ENCODE measurements around the gene FRMD8.

The FRMD8 gene, protein sequence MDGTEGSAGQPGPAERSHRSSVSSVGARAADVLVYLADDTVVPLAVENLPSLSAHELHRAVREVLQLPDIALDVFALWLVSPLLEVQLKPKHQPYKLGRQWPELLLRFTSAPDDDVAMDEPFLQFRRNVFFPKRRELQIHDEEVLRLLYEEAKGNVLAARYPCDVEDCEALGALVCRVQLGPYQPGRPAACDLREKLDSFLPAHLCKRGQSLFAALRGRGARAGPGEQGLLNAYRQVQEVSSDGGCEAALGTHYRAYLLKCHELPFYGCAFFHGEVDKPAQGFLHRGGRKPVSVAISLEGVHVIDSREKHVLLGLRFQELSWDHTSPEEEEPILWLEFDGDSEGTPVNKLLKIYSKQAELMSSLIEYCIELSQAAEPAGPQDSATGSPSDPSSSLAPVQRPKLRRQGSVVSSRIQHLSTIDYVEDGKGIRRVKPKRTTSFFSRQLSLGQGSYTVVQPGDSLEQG

GRCh38 chr11:65386307-65387140 is at the start of gene FRMD8:
Gene FRMD8, plus strand, starts transcription at chr11:65386637. Its CDS starts 400 bp downstream, at chr11:65387037.
- peak; percentile 86 to 95 for DNase-seq

- no peak for DNase-seq
Measured at GRCh38 chr11:65338676-65339075, 47.8 kb upstream of the FRMD8 start.

DNA sequence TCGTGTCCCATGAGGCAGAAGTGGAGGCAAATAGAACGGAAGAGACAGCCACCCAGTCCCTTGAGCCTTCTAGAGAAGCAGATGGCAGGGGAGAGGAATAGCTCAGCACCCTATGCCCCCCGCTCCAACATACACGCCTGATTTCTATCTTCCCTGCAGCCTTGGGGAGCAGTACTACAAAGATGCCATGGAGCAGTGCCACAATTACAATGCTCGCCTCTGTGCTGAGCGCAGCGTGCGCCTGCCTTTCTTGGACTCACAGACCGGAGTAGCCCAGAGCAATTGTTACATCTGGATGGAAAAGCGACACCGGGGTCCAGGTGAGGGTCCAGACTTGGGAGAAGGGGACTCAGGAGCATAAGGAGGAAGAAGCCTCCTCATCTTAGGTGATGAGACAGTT is 46.2 kb upstream of the FRMD8 start:
- DNase-seq, result no peak

- peak in 1 of 2 donors; percentile 61 for DNase-seq
Measured at GRCh38 chr11:65341856-65342255, 44.6 kb upstream of the FRMD8 start.

DNA sequence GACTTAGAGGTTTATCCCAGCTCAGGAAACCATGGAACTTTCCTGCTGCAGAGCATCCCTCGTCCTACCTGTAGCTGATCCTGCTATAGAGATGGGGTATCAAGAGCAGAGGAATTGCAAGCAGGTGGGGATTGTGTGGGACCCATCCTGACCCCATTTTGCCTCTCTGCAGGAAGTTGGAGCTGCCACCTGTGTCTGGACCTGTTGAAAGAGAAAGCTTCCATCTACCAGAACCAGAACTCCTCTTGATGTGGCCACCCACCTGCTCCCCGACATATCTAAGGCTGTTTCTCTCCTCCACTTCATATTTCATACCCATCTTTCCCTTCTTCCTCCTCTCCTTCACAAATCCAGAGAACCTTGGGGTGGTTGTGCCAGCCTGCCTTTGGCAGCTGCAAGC is 34.9 kb upstream of the FRMD8 start:
- DNase-seq, result no peak

GRCh38 chr11:65352783-65353182 is 33.7 kb upstream of the FRMD8 start:
- DNase-seq, result peak in 1 of 2 donors; percentile 54

DNA sequence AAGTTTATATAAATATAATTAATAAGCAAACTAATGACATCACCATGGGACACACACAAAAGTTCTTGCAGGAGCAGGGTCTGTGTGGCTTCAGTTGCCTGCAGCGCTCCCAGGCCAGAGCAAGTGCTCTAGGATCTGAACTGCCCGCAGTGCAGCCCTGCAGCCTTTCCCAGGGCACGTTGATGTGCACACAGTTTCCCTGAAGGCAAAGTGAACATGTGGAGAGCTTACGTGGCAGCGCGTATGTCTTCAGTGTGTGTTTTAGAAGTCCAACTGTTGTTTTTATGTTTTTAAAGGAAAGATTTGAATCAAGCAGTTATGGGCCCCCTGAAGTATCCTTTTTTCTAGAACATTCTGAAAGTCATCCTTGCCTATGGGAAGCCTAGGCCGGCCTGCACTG is 33.1 kb upstream of the FRMD8 start:
- no peak for DNase-seq

DNA sequence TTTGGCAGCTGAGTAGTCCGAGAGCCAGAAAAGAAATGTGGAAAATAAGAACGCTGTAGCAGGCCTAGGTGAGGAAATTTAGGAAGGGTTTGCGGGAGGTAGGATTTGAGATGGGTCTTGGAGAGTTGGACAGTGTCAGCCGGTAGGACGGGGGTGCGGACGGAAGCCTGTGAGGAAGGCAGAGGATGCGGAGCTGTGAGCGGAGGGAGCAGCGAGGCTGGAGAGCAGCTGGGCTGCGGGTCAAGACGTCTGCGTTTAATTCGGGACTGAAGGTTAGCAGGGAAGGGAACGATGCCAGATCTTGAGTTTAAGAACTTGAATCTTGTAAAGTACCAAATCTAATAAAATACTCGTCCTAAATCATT is 32.6 kb upstream of the FRMD8 start:
- no peak for DNase-seq

GRCh38 chr11:65354265-65355012 is 32.0 kb upstream of the FRMD8 start, which contains the start of gene TIGD3:
Gene TIGD3, plus strand, starts transcription at chr11:65354751. Its CDS starts 1,058 bp downstream, at chr11:65355809.
- peak; percentile 91 to 97 for DNase-seq

- DNase-seq, result no peak
Measured at GRCh38 chr11:65355013-65355775, 31.2 kb upstream of the FRMD8 start.

DNA sequence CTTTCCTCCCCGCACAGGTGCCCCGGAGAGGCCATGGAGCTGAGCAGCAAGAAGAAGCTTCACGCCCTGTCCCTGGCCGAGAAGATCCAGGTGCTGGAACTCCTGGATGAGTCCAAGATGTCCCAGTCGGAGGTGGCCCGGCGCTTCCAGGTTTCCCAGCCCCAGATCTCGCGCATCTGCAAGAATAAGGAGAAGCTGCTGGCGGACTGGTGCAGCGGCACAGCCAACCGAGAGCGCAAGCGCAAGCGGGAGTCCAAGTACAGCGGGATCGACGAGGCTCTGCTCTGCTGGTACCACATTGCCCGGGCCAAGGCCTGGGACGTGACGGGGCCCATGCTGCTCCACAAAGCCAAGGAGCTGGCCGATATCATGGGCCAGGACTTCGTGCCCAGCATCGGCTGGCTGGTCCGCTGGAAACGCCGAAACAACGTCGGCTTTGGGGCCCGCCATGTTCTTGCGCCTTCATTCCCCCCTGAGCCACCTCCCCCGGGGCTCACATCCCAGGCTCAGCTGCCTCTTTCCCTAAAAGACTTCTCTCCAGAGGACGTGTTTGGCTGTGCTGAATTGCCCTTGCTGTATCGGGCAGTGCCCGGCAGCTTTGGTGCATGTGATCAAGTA is 30.6 kb upstream of the FRMD8 start:
- no peak for DNase-seq

- no peak for DNase-seq
Measured at GRCh38 chr11:65356394-65356972, 30.0 kb upstream of the FRMD8 start.

GRCh38 chr11:65357856-65358356 is 28.5 kb upstream of the FRMD8 start:
- DNase-seq, result no peak

- peak; percentile 57 to 64 for DNase-seq
Measured at GRCh38 chr11:65362320-65362931, 24.0 kb upstream of the FRMD8 start.

DNA sequence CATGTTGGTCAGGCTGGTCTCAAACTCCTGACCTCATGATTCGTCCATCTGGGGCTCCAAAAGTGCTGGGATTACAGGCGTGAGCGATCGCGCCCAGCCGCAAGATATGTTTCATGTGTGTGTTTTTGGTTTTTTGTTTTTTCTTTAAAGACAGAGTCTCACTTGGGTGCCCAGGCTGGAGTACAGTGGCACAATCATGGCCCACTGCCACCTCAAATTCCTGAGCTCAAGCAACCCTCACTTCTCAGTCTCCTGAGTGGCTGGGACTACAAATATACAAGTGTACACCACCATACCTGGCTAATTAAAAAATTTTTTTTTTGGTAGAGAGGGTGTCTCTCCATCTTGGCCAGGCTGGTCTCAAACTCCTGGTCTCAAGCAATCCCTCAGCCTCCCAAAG is 23.5 kb upstream of the FRMD8 start:
- DNase-seq, result no peak

DNA sequence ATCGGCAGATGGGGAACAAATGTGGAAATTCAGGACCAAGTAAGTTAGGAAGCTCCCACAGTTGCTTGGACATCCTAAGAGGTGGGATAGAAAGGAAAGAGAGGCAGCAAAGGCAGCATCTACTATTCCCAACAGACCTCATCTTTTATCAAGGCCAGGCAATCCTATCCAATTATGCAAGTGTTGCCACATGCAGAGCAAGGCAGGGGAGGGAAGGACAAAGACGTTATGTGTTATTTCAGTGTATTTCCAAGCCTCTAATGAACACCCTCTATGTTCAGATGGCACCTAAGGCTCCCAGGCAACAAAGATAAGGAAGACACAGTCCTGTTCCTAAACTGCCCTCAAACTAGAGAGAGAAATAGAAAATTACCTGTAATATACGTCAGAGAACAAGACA is 22.7 kb upstream of the FRMD8 start:
- no peak for DNase-seq

- DNase-seq, result peak; percentile 67 to 73
Measured at GRCh38 chr11:65366340-65366773, 20.1 kb upstream of the FRMD8 start.

DNA sequence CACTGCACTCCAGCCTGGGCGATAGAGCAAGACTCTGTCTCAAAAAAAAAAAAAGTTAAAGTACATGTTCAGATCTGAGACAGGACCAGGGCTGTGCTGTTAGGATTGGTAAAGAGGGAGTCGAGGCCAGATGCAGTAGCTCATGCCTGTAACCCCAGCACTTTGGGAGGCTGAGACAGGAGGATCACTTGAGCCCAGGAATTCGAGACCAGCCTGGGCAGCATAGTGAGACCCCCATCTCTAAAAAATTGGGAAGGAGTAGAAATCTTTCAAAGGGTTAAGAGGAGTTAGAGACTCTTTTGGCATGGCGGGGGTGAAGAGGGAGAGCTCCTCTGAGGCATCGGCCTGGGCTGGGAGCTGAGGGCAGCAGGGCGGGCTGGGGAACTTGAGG is 15.8 kb upstream of the FRMD8 start:
- no peak for DNase-seq

DNA sequence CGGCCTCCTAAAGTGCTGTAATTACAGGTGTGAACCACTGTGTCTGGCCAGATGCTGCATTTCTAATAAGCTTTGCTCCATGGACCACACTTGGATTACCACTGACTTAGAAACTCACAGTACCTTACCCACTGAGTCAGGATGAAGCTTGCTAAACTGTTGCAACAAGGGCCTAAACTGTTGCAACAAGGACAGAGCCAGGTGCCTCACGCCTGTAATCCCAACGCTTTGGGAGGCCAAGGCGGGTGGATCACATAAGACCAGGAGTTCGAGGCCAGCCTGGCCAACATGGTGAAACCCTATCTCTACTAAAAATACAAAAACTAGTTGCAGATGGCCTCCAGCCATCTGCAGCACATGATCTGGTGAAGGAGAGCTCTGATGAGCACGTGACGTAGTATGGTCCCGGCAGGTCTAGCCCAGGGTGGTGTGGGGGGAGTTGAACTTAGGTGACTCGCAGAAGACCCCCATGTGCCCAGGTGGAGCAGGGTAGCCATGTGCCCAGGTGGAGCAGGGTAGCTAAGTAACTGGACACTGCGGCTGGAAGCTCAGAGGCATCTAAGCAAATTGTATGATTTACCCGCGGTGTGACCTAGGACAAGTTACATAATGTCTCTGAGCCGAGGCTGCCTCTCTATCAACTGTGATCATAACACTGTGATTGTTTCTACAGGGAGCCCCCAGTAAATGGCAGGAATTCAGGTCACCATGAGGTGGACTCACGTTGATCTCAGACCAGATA is 12.4 kb upstream of the FRMD8 start:
- no peak for DNase-seq

DNA sequence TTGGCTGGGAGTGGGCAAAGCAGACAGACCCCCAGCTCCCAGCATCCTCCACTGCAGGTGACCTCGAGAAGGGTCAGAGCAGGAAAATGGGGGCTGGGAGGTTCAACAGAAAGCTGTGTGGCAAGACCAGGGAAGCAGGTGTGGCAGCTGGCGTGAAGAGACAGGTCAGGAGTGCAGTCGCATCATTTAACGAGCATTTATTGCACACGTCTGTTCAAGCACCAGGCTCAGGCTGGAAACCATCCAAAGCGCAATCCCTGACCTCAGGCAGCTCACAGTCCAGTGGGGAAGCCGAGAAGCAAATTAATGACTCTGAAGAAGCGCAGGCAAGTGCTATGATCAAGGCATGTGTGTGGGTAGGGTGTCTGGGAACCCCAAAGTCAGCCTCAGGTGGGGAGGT is 11.4 kb upstream of the FRMD8 start:
- no peak for DNase-seq

Data from inflammatory macrophage treated with lipopolysaccharide for 1 hour (primary cell).